Uterus (tissue), 4 donors: Measurements from ENCODE around the gene MAP2K6. TPM values are rescaled to one million over a fixed set of nuclear protein-coding genes. Genes with fewer than 3 reads are reported as not detected.

Experiments used
- DNase-seq, 2 donors: peaks; one replicate each; pipeline ENCODE4 v3.0.0-alpha.2; 2019 to 2020
- H3K27ac ChIP-seq, 2 donors: fragments of 200-600 bp; sonication (generic); 1 replicate in 1 of 2; 2 replicates in 1 of 2; pipeline ENCODE4 v1.5.1; 2016 to 2018
- H3K27me3 ChIP-seq, 2 donors: fragments of 200-600 bp; sonication (generic); one replicate each; pipeline ENCODE4 v1.5.1; 2018 to 2019; ENCODE audit warnings: control low read depth in 1 of 2
- H3K36me3 ChIP-seq, 2 donors: fragments of 200-600 bp; sonication (generic); one replicate each; pipeline ENCODE4 v1.5.1; 2019; ENCODE audit warnings: control low read depth in 1 of 2
- H3K4me1 ChIP-seq, 2 donors: fragments of 200-600 bp; sonication (generic); one replicate each; pipeline ENCODE4 v1.5.1; 2018 to 2019; ENCODE audit warnings: control low read depth in 1 of 2
- H3K4me3 ChIP-seq, 2 donors: fragments of 200-600 bp; sonication (generic); 1 replicate in 1 of 2; 2 replicates in 1 of 2; pipeline ENCODE4 v1.5.1; 2018 to 2019; ENCODE audit warnings: mild to moderate bottlenecking in 1 of 2
- H3K9me3 ChIP-seq, 2 donors: fragments of 200-600 bp; sonication (generic); one replicate each; pipeline ENCODE4 v1.5.1; 2019; ENCODE audit warnings: control low read depth in 1 of 2
- CTCF ChIP-seq, 4 experiments: fragments of 200-600 bp in 2 of 4; fragments of 450-650 bp in 2 of 4; sonication (generic) in 2 of 4; IDR thresholded peaks; one replicate each; pipeline ENCODE4 v1.5.1; 2016 to 2019; ENCODE audit warnings: antibody characterized with exemption in 4 of 4, mild to moderate bottlenecking in 2 of 4, moderate library complexity in 1 of 4
- POLR2A ChIP-seq, 2 donors: fragments of 450-650 bp; IDR thresholded peaks; one replicate each; pipeline ENCODE4 v1.6.1; 2016; ENCODE audit warnings: antibody characterized with exemption in 2 of 2, mild to moderate bottlenecking in 1 of 2, moderate library complexity in 1 of 2
- intact Hi-C: fragments of 100-400 bp; cut with DNase I; formaldehyde crosslinking; loops from one replicate; pipeline ENCODE4 v1.15.1; 2023; ENCODE audit warnings: low total_unique reads
- total RNA-seq, 4 donors: library from RNA; depleted of rRNA in 3 of 4; stranded (reverse); fragments of >200 nt in 3 of 4; gene quantifications; one replicate each; pipeline versions ENCODE4 v1.1.0 to v1.2.4, GENCODE V29; 2014 to 2023
- donor health status: DM: yes; HTN: yes; CAD: no.

MAP2K6 gene
- total RNA-seq, 4 donors from 2014 or later, result 3.2 to 43.4 (median 4.3) TPM

- peaks cover 0 to 5% of the 10 kb centered on the region in 2 donors for H3K4me1 ChIP-seq
- no peaks in the 10 kb centered on the region for H3K36me3 ChIP-seq
- H3K4me3 ChIP-seq, result no peak overlapping the region
- peak overlapping the region in 1 of 2 donors; percentile 1 for H3K27ac ChIP-seq
- no peak for DNase-seq
- no peaks in the 10 kb centered on the region for H3K9me3 ChIP-seq
- no peak for TF ChIP-seq POLR2A (IDR thresholded peaks at IDR 0.05)
- no peak for TF ChIP-seq CTCF (IDR thresholded peaks at IDR 0.05)
- H3K27me3 ChIP-seq, result no peaks in the 10 kb centered on the region
- intact Hi-C loops, result no loop called here
Observed at GRCh38 chr17:69574257-69575197, 160.0 kb downstream of the MAP2K6 start.

- H3K27ac ChIP-seq, result no peak overlapping the region
- peaks cover 0 to 5% of the 10 kb centered on the region in 2 donors for H3K4me1 ChIP-seq
- intact Hi-C loops, result no loop called here
- no peak overlapping the region for H3K4me3 ChIP-seq
- H3K9me3 ChIP-seq, result no peaks in the 10 kb centered on the region
- TF ChIP-seq POLR2A (IDR thresholded peaks at IDR 0.05) (no peak), CTCF (IDR thresholded peaks at IDR 0.05) (no peak)
- H3K36me3 ChIP-seq, result no peaks in the 10 kb centered on the region
- H3K27me3 ChIP-seq, result no peaks in the 10 kb centered on the region
- DNase-seq, result no peak
Observed at GRCh38 chr17:69575346-69575761, 160.9 kb downstream of the MAP2K6 start.

GRCh38 chr17:69577098-69577497, 162.6 kb downstream of the MAP2K6 start:
- Histone ChIP-seq H3K36me3 (no peaks in the 10 kb centered on the region), H3K9me3 (no peaks in the 10 kb centered on the region), H3K27ac (no peak overlapping the region), H3K27me3 (no peaks in the 10 kb centered on the region), H3K4me1 (peaks cover 0 to 5% of the 10 kb centered on the region in 2 donors), H3K4me3 (no peak overlapping the region)
- intact Hi-C loops, result no loop called here
- TF ChIP-seq CTCF (IDR thresholded peaks at IDR 0.05) (no peak), POLR2A (IDR thresholded peaks at IDR 0.05) (no peak)
- DNase-seq, result no peak

GRCh38 chr17:69578385-69578936, 164.0 kb downstream of the MAP2K6 start:
- peaks cover 0 to 5% of the 10 kb centered on the region in 2 donors for H3K4me1 ChIP-seq
- no peak overlapping the region for H3K27ac ChIP-seq
- H3K9me3 ChIP-seq, result no peaks in the 10 kb centered on the region
- no peak for TF ChIP-seq POLR2A (IDR thresholded peaks at IDR 0.05)
- no peak for TF ChIP-seq CTCF (IDR thresholded peaks at IDR 0.05)
- no peaks in the 10 kb centered on the region for H3K36me3 ChIP-seq
- no peak for DNase-seq
- H3K27me3 ChIP-seq, result no peaks in the 10 kb centered on the region
- intact Hi-C loops, result no loop called here
- no peak overlapping the region for H3K4me3 ChIP-seq
